H9 (cell line): ENCODE measurements around the gene UTS2R. TPM values are rescaled to one million over a fixed set of nuclear protein-coding genes. Genes with fewer than 3 reads are reported as not detected.

ENCODE experiments used
- DNase-seq: peaks from one replicate; pipeline ENCODE4 v3.0.0-alpha.2; 2017
- H2AFZ ChIP-seq: one replicate; pipeline ENCODE4 v1.6.1; 2013; ENCODE audit warnings: mild to moderate bottlenecking, low read length, control low read depth, moderate library complexity
- H2AK5ac ChIP-seq: 2 replicates; pipeline ENCODE4 v1.6.1; 2013; ENCODE audit warnings: low read length, control low read depth, mixed read lengths; ENCODE audit not compliant: insufficient read length
- H2BK120ac ChIP-seq: one replicate; pipeline ENCODE4 v1.6.1; 2013; ENCODE audit warnings: low read depth, mild to moderate bottlenecking, low read length, control low read depth, inconsistent platforms; ENCODE audit not compliant: poor library complexity, severe bottlenecking
- H2BK12ac ChIP-seq: 2 replicates; pipeline ENCODE4 v1.6.1; 2013; ENCODE audit warnings: low read length, control low read depth, mixed read lengths, low read depth; ENCODE audit not compliant: insufficient read length
- H2BK15ac ChIP-seq: 2 replicates; pipeline ENCODE4 v1.6.1; 2013; ENCODE audit warnings: low read depth, low read length, control low read depth
- H2BK20ac ChIP-seq: one replicate; pipeline ENCODE4 v1.6.1; 2013; ENCODE audit warnings: low read depth, mild to moderate bottlenecking, low read length, control low read depth, inconsistent platforms; ENCODE audit not compliant: poor library complexity, severe bottlenecking
- H2BK5ac ChIP-seq: 2 replicates; pipeline ENCODE4 v1.6.1; 2013; ENCODE audit warnings: low read length, control low read depth, mixed read lengths; ENCODE audit not compliant: insufficient read length
- H3K14ac ChIP-seq: 2 replicates; pipeline ENCODE4 v1.6.1; 2013; ENCODE audit warnings: low read length, control low read depth; ENCODE audit not compliant: insufficient read depth
- H3K18ac ChIP-seq: 2 replicates; pipeline ENCODE4 v1.6.1; 2013; ENCODE audit warnings: low read depth, mild to moderate bottlenecking, mixed read lengths, low read length, control low read depth; ENCODE audit not compliant: insufficient read length
- H3K23ac ChIP-seq: 2 replicates; pipeline ENCODE4 v1.6.1; 2013; ENCODE audit warnings: low read length, control low read depth, mixed read lengths, low read depth; ENCODE audit not compliant: insufficient read length
- H3K23me2 ChIP-seq: 2 replicates; pipeline ENCODE4 v1.6.1; 2013; ENCODE audit warnings: low read depth, mild to moderate bottlenecking, mixed read lengths, low read length, control low read depth; ENCODE audit not compliant: insufficient read length, poor library complexity, severe bottlenecking
- H3K27ac ChIP-seq: 2 replicates; pipeline ENCODE4 v1.5.1; 2013; ENCODE audit warnings: low read length, control low read depth, mixed read lengths, low read depth; ENCODE audit not compliant: insufficient read length
- H3K27me3 ChIP-seq: 2 replicates; pipeline ENCODE4 v1.6.1; 2013; ENCODE audit warnings: low read length, control low read depth, inconsistent platforms; ENCODE audit not compliant: insufficient read depth
- H3K4ac ChIP-seq: 2 replicates; pipeline ENCODE4 v1.6.1; 2013; ENCODE audit warnings: low read depth, mild to moderate bottlenecking, control low read depth, inconsistent platforms, low read length, moderate library complexity
- H3K4me1 ChIP-seq: 2 replicates; pipeline ENCODE4 v1.6.1; 2013; ENCODE audit warnings: low read length, control low read depth, inconsistent platforms; ENCODE audit not compliant: insufficient read depth
- H3K4me2 ChIP-seq: 2 replicates; pipeline ENCODE4 v1.6.1; 2013; ENCODE audit warnings: low read length, control low read depth, mixed read lengths; ENCODE audit not compliant: insufficient read length, insufficient read depth
- H3K56ac ChIP-seq: 2 replicates; pipeline ENCODE4 v1.6.1; 2013; ENCODE audit warnings: low read depth, mild to moderate bottlenecking, mixed read lengths, low read length, control low read depth; ENCODE audit not compliant: insufficient read length
- H3K79me1 ChIP-seq: 2 replicates; pipeline ENCODE4 v1.6.1; 2013; ENCODE audit warnings: low read depth, mild to moderate bottlenecking, moderate library complexity, low read length, control low read depth, inconsistent platforms; ENCODE audit not compliant: insufficient read depth, poor library complexity, severe bottlenecking
- H3K79me2 ChIP-seq: 2 replicates; pipeline ENCODE4 v1.6.1; 2013; ENCODE audit warnings: low read length, control low read depth, inconsistent platforms; ENCODE audit not compliant: insufficient read depth
- H3K9ac ChIP-seq: 2 replicates; pipeline ENCODE4 v1.6.1; 2013; ENCODE audit warnings: low read length, control low read depth, mixed read lengths; ENCODE audit not compliant: insufficient read length; ENCODE audit errors: extremely low read depth
- H3K9me3 ChIP-seq: one replicate; pipeline ENCODE4 v1.6.1; 2013; ENCODE audit warnings: low read depth, low read length, inconsistent platforms; ENCODE audit not compliant: control insufficient read depth
- H3T11ph ChIP-seq: one replicate; pipeline ENCODE4 v1.6.1; 2013; ENCODE audit warnings: mild to moderate bottlenecking, low read length, control low read depth, inconsistent platforms
- H4K20me1 ChIP-seq: one replicate; pipeline ENCODE4 v1.6.1; 2013; ENCODE audit not compliant: control insufficient read depth, insufficient read length, insufficient read depth
- H4K5ac ChIP-seq: 2 replicates; pipeline ENCODE4 v1.6.1; 2013; ENCODE audit warnings: low read depth, mild to moderate bottlenecking, mixed read lengths, low read length, control low read depth; ENCODE audit not compliant: insufficient read length
- H4K8ac ChIP-seq: replicated peaks from 2 replicates; pipeline ENCODE4 v1.6.1; 2013; ENCODE audit warnings: low read length, control low read depth, mixed read lengths, low read depth; ENCODE audit not compliant: insufficient read length
- H4K91ac ChIP-seq: 2 replicates; pipeline ENCODE4 v1.6.1; 2013; ENCODE audit warnings: low read depth, mild to moderate bottlenecking, moderate library complexity, mixed read lengths, low read length, control low read depth; ENCODE audit not compliant: insufficient read length
- H3K27ac Mint-ChIP-seq, 3 experiments: 2 replicates in 2 of 3; 3 replicates in 1 of 3; pipeline ENCODE4 v1.8.0; 2020 to 2021; ENCODE audit warnings: mixed read lengths in 3 of 3, mild to moderate bottlenecking in 1 of 3, moderate library complexity in 1 of 3
- H3K27me3 Mint-ChIP-seq: 2 replicates; pipeline ENCODE4 v1.8.0; 2021; ENCODE audit warnings: low read depth, mild to moderate bottlenecking, moderate library complexity, mixed read lengths
- H3K36me3 Mint-ChIP-seq, 3 experiments: 2 replicates in 2 of 3; 3 replicates in 1 of 3; pipeline ENCODE4 v1.8.0; 2020 to 2021; ENCODE audit warnings: low read depth in 3 of 3, mixed read lengths in 3 of 3; ENCODE audit not compliant: insufficient read depth in 1 of 3
- H3K4me1 Mint-ChIP-seq, 2 experiments: 2 replicates each; pipeline ENCODE4 v1.8.0; 2020; ENCODE audit warnings: mixed read lengths in 2 of 2
- H3K4me3 Mint-ChIP-seq, 2 experiments: 2 replicates in 1 of 2; 3 replicates in 1 of 2; pipeline ENCODE4 v1.8.0; 2020 to 2021; ENCODE audit warnings: mild to moderate bottlenecking in 2 of 2, mixed read lengths in 2 of 2, moderate library complexity in 1 of 2
- H3K9me3 Mint-ChIP-seq, 2 experiments: 2 replicates in 1 of 2; 3 replicates in 1 of 2; pipeline ENCODE4 v1.8.0; 2020; ENCODE audit warnings: mild to moderate bottlenecking in 2 of 2, mixed read lengths in 2 of 2, moderate library complexity in 1 of 2
- WGBS: extraction: QIAGEN DNeasy Blood & Tissue Kit; methylation state at CpG from one replicate; pipeline ENCODE4 v1.1.7; 2013; ENCODE audit warnings: missing lambda C conversion rate, low lambda C conversion rate, mixed read lengths; ENCODE audit not compliant: insufficient read length; ENCODE audit errors: extremely low coverage; 5-methylcytosine and 5-hydroxymethylcytosine counted together
- total RNA-seq: library from RNA; stranded (reverse); gene quantifications from 2 replicates; pipeline ENCODE4 v1.2.1, GENCODE V29; 2021
- TF ChIP-seq, protein P1 (sequence below): fragments of 200-600 bp; sonication (generic); conservative IDR thresholded peaks from 3 replicates; pipeline ENCODE4 v1.8.0; 2021; ENCODE audit warnings: antibody characterized with exemption, mild to moderate bottlenecking

The UTS2R gene
- total RNA-seq, 1 experiment from 2014 or later, result 0.94 TPM

DNA sequence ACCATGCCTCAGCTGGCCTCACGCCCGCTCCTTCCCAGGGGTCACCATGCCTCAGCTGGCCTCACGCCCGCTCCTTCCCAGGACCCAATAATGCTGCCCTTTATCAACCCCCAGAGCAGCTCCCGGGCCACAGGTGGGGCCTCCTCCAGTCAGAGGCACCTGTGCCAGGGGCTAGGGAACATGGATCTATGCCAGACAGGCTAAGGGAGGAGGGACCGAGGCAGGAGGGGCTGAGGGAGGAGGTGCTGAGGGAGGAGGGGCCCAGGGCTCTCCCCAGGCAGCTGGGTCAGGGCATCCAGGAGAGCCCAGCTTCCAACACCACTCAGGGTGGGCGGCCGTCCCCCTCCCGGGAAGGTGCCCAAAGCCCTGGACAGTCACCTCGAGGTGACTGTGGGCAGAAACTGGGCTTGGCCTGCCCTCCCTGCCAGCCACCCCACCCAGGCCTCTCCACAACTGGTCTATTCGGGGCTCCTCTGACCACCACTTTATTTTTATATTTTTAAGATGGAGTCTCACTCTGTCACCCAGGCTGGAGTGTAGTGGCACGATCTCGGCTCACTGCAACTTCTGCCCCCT lies 19.4 kb downstream of the UTS2R start:
- no peak overlapping the region for H2AFZ ChIP-seq
- Mint-ChIP-seq H3K27ac (no peak overlapping the region), H3K4me3 (no peak overlapping the region), H3K9me3 (no peaks in the 10 kb centered on the region; a peak in 1 of 5 replicates), H3K27me3 (peaks cover 9% of the 10 kb centered on the region), H3K36me3 (peaks cover 0 to 13% (median 11%) of the 10 kb centered on the region in 3 experiments; a peak in 4 of 7 replicates), H3K4me1 (peaks cover 0 to 5% of the 10 kb centered on the region in 2 experiments; a peak in 2 of 4 replicates)
- H4K5ac ChIP-seq, result no peak overlapping the region
- H2BK5ac ChIP-seq, result no peak overlapping the region
- H2AK5ac ChIP-seq, result no peak overlapping the region
- H3K23ac ChIP-seq, result no peak overlapping the region
- DNase-seq, result no peak
- no peak overlapping the region for H3K4ac ChIP-seq
- no peak overlapping the region for H2BK12ac ChIP-seq
- H3T11ph ChIP-seq, result no peak overlapping the region
- no peaks in the 10 kb centered on the region for H3K79me1 ChIP-seq
- no peak overlapping the region for H4K91ac ChIP-seq
- TF ChIP-seq, protein P1, sequence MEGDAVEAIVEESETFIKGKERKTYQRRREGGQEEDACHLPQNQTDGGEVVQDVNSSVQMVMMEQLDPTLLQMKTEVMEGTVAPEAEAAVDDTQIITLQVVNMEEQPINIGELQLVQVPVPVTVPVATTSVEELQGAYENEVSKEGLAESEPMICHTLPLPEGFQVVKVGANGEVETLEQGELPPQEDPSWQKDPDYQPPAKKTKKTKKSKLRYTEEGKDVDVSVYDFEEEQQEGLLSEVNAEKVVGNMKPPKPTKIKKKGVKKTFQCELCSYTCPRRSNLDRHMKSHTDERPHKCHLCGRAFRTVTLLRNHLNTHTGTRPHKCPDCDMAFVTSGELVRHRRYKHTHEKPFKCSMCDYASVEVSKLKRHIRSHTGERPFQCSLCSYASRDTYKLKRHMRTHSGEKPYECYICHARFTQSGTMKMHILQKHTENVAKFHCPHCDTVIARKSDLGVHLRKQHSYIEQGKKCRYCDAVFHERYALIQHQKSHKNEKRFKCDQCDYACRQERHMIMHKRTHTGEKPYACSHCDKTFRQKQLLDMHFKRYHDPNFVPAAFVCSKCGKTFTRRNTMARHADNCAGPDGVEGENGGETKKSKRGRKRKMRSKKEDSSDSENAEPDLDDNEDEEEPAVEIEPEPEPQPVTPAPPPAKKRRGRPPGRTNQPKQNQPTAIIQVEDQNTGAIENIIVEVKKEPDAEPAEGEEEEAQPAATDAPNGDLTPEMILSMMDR, result no peak
- no peaks in the 10 kb centered on the region for H3K79me2 ChIP-seq
- no peak overlapping the region for H3K27ac ChIP-seq
- H3K9me3 ChIP-seq, result no peaks in the 10 kb centered on the region
- H3K23me2 ChIP-seq, result no peaks in the 10 kb centered on the region
- no peak overlapping the region for H2BK120ac ChIP-seq
- no peak overlapping the region; the same call in 1 of the 2 replicates for H2BK15ac ChIP-seq
- H3K4me2 ChIP-seq, result no peak overlapping the region
- no peaks in the 10 kb centered on the region for H3K4me1 ChIP-seq
- H4K8ac ChIP-seq, result no peak overlapping the region
- H3K56ac ChIP-seq, result no peak overlapping the region
- no CpG with 5 or more reads among the region's 13 CpGs for WGBS
- H3K14ac ChIP-seq, result no peak overlapping the region; the same call in 1 of the 2 replicates
- H3K18ac ChIP-seq, result no peak overlapping the region
- no peak overlapping the region for H3K9ac ChIP-seq
- H2BK20ac ChIP-seq, result no peak overlapping the region
- H3K27me3 ChIP-seq, result no peaks in the 10 kb centered on the region
- H4K20me1 ChIP-seq, result no peaks in the 10 kb centered on the region
